ENCODE data around the gene TCEAL1. TPM values are rescaled to one million over a fixed set of nuclear protein-coding genes. Genes with fewer than 3 reads are reported as not detected.

The TCEAL1 gene
- polyA plus RNA-seq, 1 of the 3 experiments (the other 2 are of a cell fraction): 22.1 TPM

DNA sequence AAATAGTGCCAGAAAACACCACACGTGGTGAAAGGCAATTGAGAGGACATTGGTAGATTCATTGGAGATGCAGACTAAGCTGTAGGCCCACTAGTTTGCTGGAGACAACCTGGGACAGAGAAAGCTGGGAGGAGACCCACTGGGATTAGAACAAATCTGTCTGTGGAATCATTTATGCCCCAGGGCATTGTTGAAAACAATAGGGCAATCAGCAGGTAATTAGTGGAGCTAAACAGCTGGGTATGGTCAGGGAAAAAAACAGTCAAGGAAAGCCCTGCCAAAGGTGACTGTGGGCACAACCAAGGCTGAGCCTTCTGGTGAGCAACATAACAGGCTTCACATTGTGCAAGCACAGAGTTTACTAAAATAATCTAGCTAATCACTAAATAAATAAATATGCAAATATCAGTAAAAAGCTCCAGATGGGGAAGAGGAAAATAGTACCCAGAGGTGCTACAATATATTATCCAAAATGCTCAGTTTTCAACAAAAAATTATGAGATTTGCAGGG is 12.0 kb upstream of the TCEAL1 start (continued):
- no peak for TF ChIP-seq RXRA (IDR thresholded peaks at IDR 0.05; ENCODE audit: borderline replicate concordance, low read depth)

DNA sequence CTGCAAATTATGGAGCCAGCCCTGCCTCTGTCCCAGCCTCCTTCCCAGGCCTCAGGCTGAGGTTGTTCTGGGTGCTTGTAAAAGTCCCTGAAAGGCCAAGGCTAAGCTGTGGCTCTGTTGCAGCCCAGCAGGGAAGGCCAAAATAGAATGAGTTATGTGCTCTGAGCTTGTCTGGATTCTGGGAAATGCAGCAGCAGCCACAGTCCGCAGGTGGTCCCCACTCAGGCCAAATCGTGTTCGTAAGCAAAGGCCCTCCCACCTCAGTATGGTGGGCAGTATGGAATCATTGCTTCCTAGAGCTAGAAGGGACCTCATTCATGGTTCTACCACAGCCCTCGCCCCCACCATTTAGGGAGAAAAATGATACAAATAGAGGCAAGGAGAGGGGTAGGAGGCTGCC is 4.7 kb upstream of the TCEAL1 start:
- POLR2A ChIA-PET: no interaction called here
- TF ChIP-seq, protein P1, sequence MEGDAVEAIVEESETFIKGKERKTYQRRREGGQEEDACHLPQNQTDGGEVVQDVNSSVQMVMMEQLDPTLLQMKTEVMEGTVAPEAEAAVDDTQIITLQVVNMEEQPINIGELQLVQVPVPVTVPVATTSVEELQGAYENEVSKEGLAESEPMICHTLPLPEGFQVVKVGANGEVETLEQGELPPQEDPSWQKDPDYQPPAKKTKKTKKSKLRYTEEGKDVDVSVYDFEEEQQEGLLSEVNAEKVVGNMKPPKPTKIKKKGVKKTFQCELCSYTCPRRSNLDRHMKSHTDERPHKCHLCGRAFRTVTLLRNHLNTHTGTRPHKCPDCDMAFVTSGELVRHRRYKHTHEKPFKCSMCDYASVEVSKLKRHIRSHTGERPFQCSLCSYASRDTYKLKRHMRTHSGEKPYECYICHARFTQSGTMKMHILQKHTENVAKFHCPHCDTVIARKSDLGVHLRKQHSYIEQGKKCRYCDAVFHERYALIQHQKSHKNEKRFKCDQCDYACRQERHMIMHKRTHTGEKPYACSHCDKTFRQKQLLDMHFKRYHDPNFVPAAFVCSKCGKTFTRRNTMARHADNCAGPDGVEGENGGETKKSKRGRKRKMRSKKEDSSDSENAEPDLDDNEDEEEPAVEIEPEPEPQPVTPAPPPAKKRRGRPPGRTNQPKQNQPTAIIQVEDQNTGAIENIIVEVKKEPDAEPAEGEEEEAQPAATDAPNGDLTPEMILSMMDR (IDR thresholded peaks at IDR 0.05): no peak
- TF ChIP-seq TCF12 (IDR thresholded peaks at IDR 0.05) (no peak), FOSL2 (IDR thresholded peaks at IDR 0.05; ENCODE audit: borderline replicate concordance, low read depth) (no peak), YY1 (IDR thresholded peaks at IDR 0.05; ENCODE audit: low read depth) (no peak), GABPA (IDR thresholded peaks at IDR 0.05; ENCODE audit: low read depth) (no peak), MEF2A (IDR thresholded peaks at IDR 0.05; ENCODE audit: borderline replicate concordance, low read depth) (no peak), SIN3A (IDR thresholded peaks at IDR 0.05; ENCODE audit: borderline replicate concordance, low read depth, low read length) (no peak), NRF1 (IDR thresholded peaks at IDR 0.05; ENCODE audit: low read depth, low read length) (no peak), EZH2phosphoT487 (IDR thresholded peaks at IDR 0.05; ENCODE audit: borderline replicate concordance, low read depth) (no peak), GATA2 (CRISPR knock-in tag; IDR thresholded peaks at IDR 0.05) (no peak), NFIC (IDR thresholded peaks at IDR 0.05; ENCODE audit: borderline replicate concordance) (no peak)
- TF ChIP-seq, protein P2, sequence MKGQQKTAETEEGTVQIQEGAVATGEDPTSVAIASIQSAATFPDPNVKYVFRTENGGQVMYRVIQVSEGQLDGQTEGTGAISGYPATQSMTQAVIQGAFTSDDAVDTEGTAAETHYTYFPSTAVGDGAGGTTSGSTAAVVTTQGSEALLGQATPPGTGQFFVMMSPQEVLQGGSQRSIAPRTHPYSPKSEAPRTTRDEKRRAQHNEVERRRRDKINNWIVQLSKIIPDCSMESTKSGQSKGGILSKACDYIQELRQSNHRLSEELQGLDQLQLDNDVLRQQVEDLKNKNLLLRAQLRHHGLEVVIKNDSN (IDR thresholded peaks at IDR 0.05; ENCODE audit: borderline replicate concordance, low read depth): no peak
- TF ChIP-seq, protein P3, sequence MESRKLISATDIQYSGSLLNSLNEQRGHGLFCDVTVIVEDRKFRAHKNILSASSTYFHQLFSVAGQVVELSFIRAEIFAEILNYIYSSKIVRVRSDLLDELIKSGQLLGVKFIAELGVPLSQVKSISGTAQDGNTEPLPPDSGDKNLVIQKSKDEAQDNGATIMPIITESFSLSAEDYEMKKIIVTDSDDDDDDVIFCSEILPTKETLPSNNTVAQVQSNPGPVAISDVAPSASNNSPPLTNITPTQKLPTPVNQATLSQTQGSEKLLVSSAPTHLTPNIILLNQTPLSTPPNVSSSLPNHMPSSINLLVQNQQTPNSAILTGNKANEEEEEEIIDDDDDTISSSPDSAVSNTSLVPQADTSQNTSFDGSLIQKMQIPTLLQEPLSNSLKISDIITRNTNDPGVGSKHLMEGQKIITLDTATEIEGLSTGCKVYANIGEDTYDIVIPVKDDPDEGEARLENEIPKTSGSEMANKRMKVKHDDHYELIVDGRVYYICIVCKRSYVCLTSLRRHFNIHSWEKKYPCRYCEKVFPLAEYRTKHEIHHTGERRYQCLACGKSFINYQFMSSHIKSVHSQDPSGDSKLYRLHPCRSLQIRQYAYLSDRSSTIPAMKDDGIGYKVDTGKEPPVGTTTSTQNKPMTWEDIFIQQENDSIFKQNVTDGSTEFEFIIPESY (IDR thresholded peaks at IDR 0.05; ENCODE audit: borderline replicate concordance, low read depth): no peak
- TF ChIP-seq, protein P4, sequence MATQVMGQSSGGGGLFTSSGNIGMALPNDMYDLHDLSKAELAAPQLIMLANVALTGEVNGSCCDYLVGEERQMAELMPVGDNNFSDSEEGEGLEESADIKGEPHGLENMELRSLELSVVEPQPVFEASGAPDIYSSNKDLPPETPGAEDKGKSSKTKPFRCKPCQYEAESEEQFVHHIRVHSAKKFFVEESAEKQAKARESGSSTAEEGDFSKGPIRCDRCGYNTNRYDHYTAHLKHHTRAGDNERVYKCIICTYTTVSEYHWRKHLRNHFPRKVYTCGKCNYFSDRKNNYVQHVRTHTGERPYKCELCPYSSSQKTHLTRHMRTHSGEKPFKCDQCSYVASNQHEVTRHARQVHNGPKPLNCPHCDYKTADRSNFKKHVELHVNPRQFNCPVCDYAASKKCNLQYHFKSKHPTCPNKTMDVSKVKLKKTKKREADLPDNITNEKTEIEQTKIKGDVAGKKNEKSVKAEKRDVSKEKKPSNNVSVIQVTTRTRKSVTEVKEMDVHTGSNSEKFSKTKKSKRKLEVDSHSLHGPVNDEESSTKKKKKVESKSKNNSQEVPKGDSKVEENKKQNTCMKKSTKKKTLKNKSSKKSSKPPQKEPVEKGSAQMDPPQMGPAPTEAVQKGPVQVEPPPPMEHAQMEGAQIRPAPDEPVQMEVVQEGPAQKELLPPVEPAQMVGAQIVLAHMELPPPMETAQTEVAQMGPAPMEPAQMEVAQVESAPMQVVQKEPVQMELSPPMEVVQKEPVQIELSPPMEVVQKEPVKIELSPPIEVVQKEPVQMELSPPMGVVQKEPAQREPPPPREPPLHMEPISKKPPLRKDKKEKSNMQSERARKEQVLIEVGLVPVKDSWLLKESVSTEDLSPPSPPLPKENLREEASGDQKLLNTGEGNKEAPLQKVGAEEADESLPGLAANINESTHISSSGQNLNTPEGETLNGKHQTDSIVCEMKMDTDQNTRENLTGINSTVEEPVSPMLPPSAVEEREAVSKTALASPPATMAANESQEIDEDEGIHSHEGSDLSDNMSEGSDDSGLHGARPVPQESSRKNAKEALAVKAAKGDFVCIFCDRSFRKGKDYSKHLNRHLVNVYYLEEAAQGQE (IDR thresholded peaks at IDR 0.05; ENCODE audit: low read depth, low read length): no peak

More for the DNA sequence above, 4.7 kb upstream of the TCEAL1 start:
- H2AFZ ChIP-seq (ENCODE audit: low read depth): no peak overlapping the region
- H3K9me3 ChIP-seq: no peaks in the 10 kb centered on the region
- no peaks in the 10 kb centered on the region for H3K36me3 ChIP-seq (replicated peaks in 1 of 2; ENCODE audit: control insufficient read depth in 1 of 2, insufficient read depth in 2 of 2, low read length in 1 of 2)
- H3K79me2 ChIP-seq (ENCODE audit: insufficient read depth): peaks cover 3% of the 10 kb centered on the region; the same call in 1 of the 2 replicates
- no peaks in the 10 kb centered on the region for H4K20me1 ChIP-seq (ENCODE audit: insufficient read depth)
- H3K27ac ChIP-seq (ENCODE audit: low read depth in 2 of 2, low read length in 1 of 2): no peak overlapping the region; a peak in 1 of 4 replicates
- no peak overlapping the region for H3K4me3 ChIP-seq (ENCODE audit: low read depth in 2 of 2, low read length in 1 of 2)
- H3K9me2 ChIP-seq: no peaks in the 10 kb centered on the region
- H3K4me1 ChIP-seq (ENCODE audit: control insufficient read depth in 1 of 2, insufficient read depth in 2 of 2, low read depth in 1 of 2, low read length in 1 of 2): peaks cover 3 to 6% of the 10 kb centered on the region in 2 experiments; a peak in 2 of 4 replicates
- no peak overlapping the region for H3K9ac ChIP-seq
- no CpG with 5 or more reads among the region's 4 CpGs for WGBS (ENCODE audit: low lambda C conversion rate)
- H3F3A ChIP-seq (replicated peaks; ENCODE audit: insufficient read depth): peaks cover 11% of the 10 kb centered on the region
- H3K4me2 ChIP-seq: no peak overlapping the region
- no peak for DNase-seq
- CTCF ChIA-PET: no interaction called here
- H3K27me3 ChIP-seq (ENCODE audit: insufficient read depth): no peaks in the 10 kb centered on the region
